GM12878 (cell line): ENCODE measurements around the gene SLC28A1. TPM values are rescaled to one million over a fixed set of nuclear protein-coding genes. Genes with fewer than 3 reads are reported as not detected.

Source experiments
- CHD4 ChIP-seq: fragments of 200-600 bp; sonication (generic); IDR thresholded peaks from 2 replicates; pipeline ENCODE4 v1.6.1; 2016; ENCODE audit warnings: mild to moderate bottlenecking
- DPF2 ChIP-seq: fragments of 450-650 bp; IDR thresholded peaks from 2 replicates; pipeline ENCODE4 v1.6.1; 2017; ENCODE audit warnings: mild to moderate bottlenecking
- ELK1 ChIP-seq: IDR thresholded peaks from 2 replicates; pipeline ENCODE4 v1.6.1; 2012; ENCODE audit warnings: low read depth, low read length, improper control_type of control experiment
- IRF4 ChIP-seq: IDR thresholded peaks from 2 replicates; pipeline ENCODE4 v1.6.1; 2011; ENCODE audit warnings: low read depth, low read length
- KDM1A ChIP-seq: fragments of 200-600 bp; sonication (generic); IDR thresholded peaks from 2 replicates; pipeline ENCODE4 v1.6.1; 2016; ENCODE audit warnings: borderline replicate concordance
- POU2F2 ChIP-seq: IDR thresholded peaks from 3 replicates; pipeline ENCODE4 v1.6.1; 2011; ENCODE audit warnings: low read depth, mild to moderate bottlenecking, low read length, borderline replicate concordance
- RAD51 ChIP-seq: fragments of 450-650 bp; IDR thresholded peaks from 2 replicates; pipeline ENCODE4 v1.6.1; 2016; ENCODE audit warnings: moderate library complexity, mild to moderate bottlenecking, inconsistent platforms
- SP1 ChIP-seq: IDR thresholded peaks from one replicate; pipeline ENCODE4 v1.6.1; 2011; ENCODE audit warnings: low read depth, low read length
- ZBTB33 ChIP-seq: fragments of 450-650 bp; IDR thresholded peaks from 2 replicates; pipeline ENCODE4 v1.6.1; 2017; ENCODE audit warnings: mild to moderate bottlenecking
- polyA plus RNA-seq, 11 experiments: library from polyadenylated mRNA; depleted of rRNA in 4 of 11; unstranded in 6 of 11; stranded (reverse) in 5 of 11; fragments of >200 nt; fragmentation: Nextera tagmentation in 4 of 11; fragmentation: Illumina TruSeq in 1 of 11; extraction: Ambion mirVana in 4 of 11; extraction: Trizol in 1 of 11; gene quantifications; 1 replicate in 1 of 11; 2 replicates in 10 of 11; pipeline versions ENCODE4 v1.2.1 to v1.2.3, GENCODE V29; 2011 to 2016; ENCODE audit warnings: inconsistent platforms in 2 of 11, missing spikeins in 2 of 11, low read depth in 1 of 11
- total RNA-seq, 4 experiments: library from RNA; depleted of rRNA in 3 of 4; stranded (reverse); fragments of >200 nt in 3 of 4; fragmentation: Illumina TruSeq in 1 of 4; extraction: Trizol in 1 of 4; gene quantifications; 2 replicates each; pipeline versions ENCODE4 v1.2.1 to v1.2.3, GENCODE V29; 2013 to 2021

SLC28A1 gene
- total and polyA plus RNA-seq, 10 of the 15 experiments (the other 5 are each of a cell fraction or from before 2014, with no cell fraction given): not detected

GRCh38 chr15:84910928-84911623 is 26.6 kb downstream of the SLC28A1 start (continued):
- TF ChIP-seq CHD4: no peak
- TF ChIP-seq SP1: no peak
- TF ChIP-seq RAD51: no peak
- no peak for TF ChIP-seq ZBTB33
- no peak for TF ChIP-seq POU2F2
- TF ChIP-seq ELK1: no peak
- TF ChIP-seq DPF2: no peak
- no peak for TF ChIP-seq KDM1A
- no peak for TF ChIP-seq IRF4
